ENCODE data around the gene GDPD1. TPM values are rescaled to one million over a fixed set of nuclear protein-coding genes. Genes with fewer than 3 reads are reported as not detected.

GDPD1 gene
- total and polyA plus RNA-seq, 2 donors (not counting 1 experiment from before 2014, with no cell fraction given): 0.95 to 2.7 TPM

- no peak overlapping the region for H2AFZ ChIP-seq (ENCODE audit: insufficient read depth, low read depth, low read length, poor library complexity, severe bottlenecking)
- H3K9ac ChIP-seq (ENCODE audit: low read length): no peak overlapping the region
- H3K27me3 ChIP-seq (replicated peaks in 1 of 4; ENCODE audit: control extremely low read depth in 1 of 4, control insufficient read depth in 3 of 4, insufficient read depth in 4 of 4, low read length in 3 of 4): no peaks in the 10 kb centered on the region
- no peaks in the 10 kb centered on the region for H3K9me3 ChIP-seq (ENCODE audit: control extremely low read depth in 1 of 3, control insufficient read depth in 2 of 3, insufficient read depth in 1 of 3, low read length in 2 of 3)
- intact Hi-C loops (cut with micrococcal nuclease): no loop called here
- no peaks in the 10 kb centered on the region for H3K4me1 Mint-ChIP-seq
- TF ChIP-seq EZH2 (IDR thresholded peaks at IDR 0.05; ENCODE audit: borderline replicate concordance, insufficient read depth, low read depth, low read length, poor library complexity, severe bottlenecking): no peak
- TF ChIP-seq CTCF (IDR thresholded peaks at IDR 0.05): no peak
- no peak overlapping the region for H3K27ac Mint-ChIP-seq
- no peaks in the 10 kb centered on the region for H3K27me3 Mint-ChIP-seq
- 100% methylated on average over 2 of the region's 2 CpGs for WGBS (ENCODE audit: insufficient coverage)
- H3K27ac ChIP-seq (ENCODE audit: low read length in 2 of 2): no peak overlapping the region
- no peaks in the 10 kb centered on the region for H3K79me2 ChIP-seq (ENCODE audit: control insufficient read depth, insufficient read depth, low read length)
- H3K4me1 ChIP-seq (ENCODE audit: control insufficient read depth in 2 of 2, insufficient read depth in 2 of 2, low read length in 2 of 2): no peaks in the 10 kb centered on the region
- H3K4me3 ChIP-seq (ENCODE audit: control extremely low read depth in 1 of 5, extremely low read depth in 1 of 5, insufficient read depth in 1 of 5, low read depth in 2 of 5, low read length in 4 of 5): no peak overlapping the region
- no peaks in the 10 kb centered on the region for H4K20me1 ChIP-seq (ENCODE audit: control insufficient read depth, insufficient read depth, low read length, poor library complexity, severe bottlenecking)
- no peak overlapping the region for H3K4me3 Mint-ChIP-seq
- ATAC-seq (ENCODE audit: low read depth) (no peak), DNase-seq (no peak)
- CTCF ChIA-PET: no interaction called here
- no peak overlapping the region for H3K4me2 ChIP-seq (replicated peaks; ENCODE audit: low read depth, low read length, poor library complexity, severe bottlenecking)
- POLR2A ChIA-PET: no interaction called here
- H3K36me3 ChIP-seq (replicated peaks in 1 of 2; ENCODE audit: control extremely low read depth in 1 of 2, control insufficient read depth in 1 of 2, extremely low read depth in 1 of 2, insufficient read depth in 2 of 2, low read length in 1 of 2): no peaks in the 10 kb centered on the region
- H3K9me3 Mint-ChIP-seq (ENCODE audit: insufficient read depth): no peaks in the 10 kb centered on the region
Observed at GRCh38 chr17:59260722-59261121, 40.4 kb downstream of the GDPD1 start.

- Histone ChIP-seq H2AFZ (ENCODE audit: insufficient read depth, low read depth, low read length, poor library complexity, severe bottlenecking) (no peak overlapping the region), H3K27me3 (replicated peaks in 1 of 4; ENCODE audit: control extremely low read depth in 1 of 4, control insufficient read depth in 3 of 4, insufficient read depth in 4 of 4, low read length in 3 of 4) (no peaks in the 10 kb centered on the region), H4K20me1 (ENCODE audit: control insufficient read depth, insufficient read depth, low read length, poor library complexity, severe bottlenecking) (no peaks in the 10 kb centered on the region), H3K9me3 (ENCODE audit: control extremely low read depth in 1 of 3, control insufficient read depth in 2 of 3, insufficient read depth in 1 of 3, low read length in 2 of 3) (no peaks in the 10 kb centered on the region), H3K36me3 (replicated peaks in 1 of 2; ENCODE audit: control extremely low read depth in 1 of 2, control insufficient read depth in 1 of 2, extremely low read depth in 1 of 2, insufficient read depth in 2 of 2, low read length in 1 of 2) (no peaks in the 10 kb centered on the region), H3K27ac (ENCODE audit: low read length in 2 of 2) (no peak overlapping the region), H3K4me1 (ENCODE audit: control insufficient read depth in 2 of 2, insufficient read depth in 2 of 2, low read length in 2 of 2) (no peaks in the 10 kb centered on the region), H3K4me2 (replicated peaks; ENCODE audit: low read depth, low read length, poor library complexity, severe bottlenecking) (no peak overlapping the region), H3K79me2 (ENCODE audit: control insufficient read depth, insufficient read depth, low read length) (no peaks in the 10 kb centered on the region), H3K9ac (ENCODE audit: low read length) (no peak overlapping the region), H3K4me3 (ENCODE audit: control extremely low read depth in 1 of 5, extremely low read depth in 1 of 5, insufficient read depth in 1 of 5, low read depth in 2 of 5, low read length in 4 of 5) (no peak overlapping the region)
- WGBS (ENCODE audit: insufficient coverage): no CpG with 5 or more reads among the region's 4 CpGs
- DNase-seq (no peak), ATAC-seq (ENCODE audit: low read depth) (no peak)
- intact Hi-C loops (cut with micrococcal nuclease): no loop called here
- ChIA-PET CTCF (interaction anchor here (0.7 kb wide), 2 partner anchors 75 to 197 kb away, joined by 3 to 4 read pairs; no protein-coding TSS in a partner anchor), POLR2A (interaction anchor here (0.6 to 0.7 kb wide), 3 partner anchors 10 to 207 kb away, joined by 3 to 4 read pairs (median 3); no protein-coding TSS in a partner anchor)
- Mint-ChIP-seq H3K27me3 (no peaks in the 10 kb centered on the region), H3K4me3 (no peak overlapping the region), H3K9me3 (ENCODE audit: insufficient read depth) (no peaks in the 10 kb centered on the region), H3K4me1 (no peaks in the 10 kb centered on the region), H3K27ac (no peak overlapping the region)
- no peak for TF ChIP-seq CTCF (IDR thresholded peaks at IDR 0.05)
- TF ChIP-seq EZH2 (IDR thresholded peaks at IDR 0.05; ENCODE audit: borderline replicate concordance, insufficient read depth, low read depth, low read length, poor library complexity, severe bottlenecking): no peak
Observed at GRCh38 chr17:59266745-59267144, 46.4 kb downstream of the GDPD1 start.

Measured in B cell (primary cell).